Measurements from ENCODE around the gene PCSK2. TPM values are rescaled to one million over a fixed set of nuclear protein-coding genes. Genes with fewer than 3 reads are reported as not detected.

Gene PCSK2
- total RNA-seq, 4 donors from 2014 or later: 0.29 TPM; not detected in 3

GRCh38 chr20:17316316-17317038 lies 89.6 kb downstream of the PCSK2 start:
- Histone ChIP-seq H3K36me3 (no peaks in the 10 kb centered on the region), H3K27me3 (peaks cover 0 to 16% (median 11%) of the 10 kb centered on the region in 3 donors), H3K27ac (no peak overlapping the region), H3K4me1 (no peaks in the 10 kb centered on the region), H3K4me3 (no peak overlapping the region), H3K9me3 (no peaks in the 10 kb centered on the region)
- TF ChIP-seq CTCF (IDR thresholded peaks at IDR 0.05 in 4 of 5, conservative IDR thresholded peaks at IDR 0.05 in 1 of 5) (no peak), POLR2A (IDR thresholded peaks at IDR 0.05) (no peak)
- no peak for ATAC-seq
- DNase-seq: no peak
- intact Hi-C loops (cut with DNase I; ENCODE audit: low total_unique reads) (no loop called here), in situ Hi-C loops (cut with MboI; ENCODE audit: low sequenced_read_pairs in 4 of 4) (no loop called here)

GRCh38 chr20:17317341-17317740 lies 90.5 kb downstream of the PCSK2 start:
- DNase-seq: no peak
- peaks cover 0 to 16% (median 11%) of the 10 kb centered on the region in 3 donors for H3K27me3 ChIP-seq

GRCh38 chr20:17320456-17320855 lies 93.6 kb downstream of the PCSK2 start:
- DNase-seq (no peak), ATAC-seq (no peak)
- H3K9me3 ChIP-seq: no peaks in the 10 kb centered on the region
- TF ChIP-seq POLR2A (IDR thresholded peaks at IDR 0.05): no peak
- TF ChIP-seq CTCF (IDR thresholded peaks at IDR 0.05 in 4 of 5, conservative IDR thresholded peaks at IDR 0.05 in 1 of 5): no peak
- in situ Hi-C loops (cut with MboI; ENCODE audit: low sequenced_read_pairs in 4 of 4): no loop called here
- no peaks in the 10 kb centered on the region for H3K36me3 ChIP-seq
- no peak overlapping the region for H3K4me3 ChIP-seq
- intact Hi-C loops (cut with DNase I; ENCODE audit: low total_unique reads): no loop called here
- peaks cover 0 to 6% (median 6%) of the 10 kb centered on the region in 3 donors for H3K27me3 ChIP-seq
- H3K27ac ChIP-seq: no peak overlapping the region
- H3K4me1 ChIP-seq: no peaks in the 10 kb centered on the region

More at GRCh38 chr20:17317341-17317740, 90.5 kb downstream of the PCSK2 start:
- H3K36me3 ChIP-seq: no peaks in the 10 kb centered on the region
- H3K27ac ChIP-seq: no peak overlapping the region
- H3K4me1 ChIP-seq: no peaks in the 10 kb centered on the region
- no peak for ATAC-seq
- in situ Hi-C loops (cut with MboI; ENCODE audit: low sequenced_read_pairs in 4 of 4): no loop called here
- H3K4me3 ChIP-seq: no peak overlapping the region
- TF ChIP-seq POLR2A (IDR thresholded peaks at IDR 0.05) (no peak), CTCF (IDR thresholded peaks at IDR 0.05 in 4 of 5, conservative IDR thresholded peaks at IDR 0.05 in 1 of 5) (no peak)
- H3K9me3 ChIP-seq: no peaks in the 10 kb centered on the region
- intact Hi-C loops (cut with DNase I; ENCODE audit: low total_unique reads): no loop called here

GRCh38 chr20:17326096-17326495 lies 99.3 kb downstream of the PCSK2 start:
- no peak overlapping the region for H3K27ac ChIP-seq
- no peaks in the 10 kb centered on the region for H3K36me3 ChIP-seq
- TF ChIP-seq CTCF (IDR thresholded peaks at IDR 0.05 in 4 of 5, conservative IDR thresholded peaks at IDR 0.05 in 1 of 5) (no peak), POLR2A (IDR thresholded peaks at IDR 0.05) (no peak)
- DNase-seq (no peak), ATAC-seq (no peak)
- H3K9me3 ChIP-seq: no peaks in the 10 kb centered on the region
- intact Hi-C loops (cut with DNase I; ENCODE audit: low total_unique reads): no loop called here
- no peaks in the 10 kb centered on the region for H3K4me1 ChIP-seq
- in situ Hi-C loops (cut with MboI; ENCODE audit: low sequenced_read_pairs in 4 of 4): no loop called here
- H3K4me3 ChIP-seq: no peak overlapping the region
- peaks cover 0 to 13% (median 7%) of the 10 kb centered on the region in 3 donors for H3K27me3 ChIP-seq
